Activated naive CD8-positive, alpha-beta T cell treated with anti-CD3 and anti-CD28 coated beads for 36 hours (primary cell): Measurements from ENCODE around the gene DCHS2. TPM values are rescaled to one million over a fixed set of nuclear protein-coding genes. Genes with fewer than 3 reads are reported as not detected.
A peak's percentile ranks its signal among the peaks of the same experiment; 100 is the strongest.

ENCODE experiments used
- DNase-seq: peaks from one replicate; pipeline ENCODE4 v3.0.0; 2021
- H3K27ac Mint-ChIP-seq: one replicate; pipeline ENCODE4 v1.8.0; 2022; ENCODE audit warnings: mild to moderate bottlenecking, moderate library complexity, mixed read lengths
- H3K27me3 Mint-ChIP-seq: one replicate; pipeline ENCODE4 v1.8.0; 2022; ENCODE audit warnings: mild to moderate bottlenecking, mixed read lengths
- H3K36me3 Mint-ChIP-seq: one replicate; pipeline ENCODE4 v1.8.0; 2021; ENCODE audit warnings: mild to moderate bottlenecking, mixed read lengths
- H3K4me1 Mint-ChIP-seq: one replicate; pipeline ENCODE4 v1.8.0; 2021; ENCODE audit warnings: mixed read lengths
- H3K4me3 Mint-ChIP-seq: one replicate; pipeline ENCODE4 v1.8.0; 2022; ENCODE audit warnings: mild to moderate bottlenecking, moderate library complexity, mixed read lengths
- H3K9me3 Mint-ChIP-seq: one replicate; pipeline ENCODE4 v1.8.0; 2022; ENCODE audit warnings: mixed read lengths
- total RNA-seq, 2 experiments: library from RNA; stranded (reverse); gene quantifications; one replicate each; pipeline ENCODE4 v1.2.3, GENCODE V29; 2021

The DCHS2 gene
- total RNA-seq, 2 experiments from 2014 or later: not detected

DNA sequence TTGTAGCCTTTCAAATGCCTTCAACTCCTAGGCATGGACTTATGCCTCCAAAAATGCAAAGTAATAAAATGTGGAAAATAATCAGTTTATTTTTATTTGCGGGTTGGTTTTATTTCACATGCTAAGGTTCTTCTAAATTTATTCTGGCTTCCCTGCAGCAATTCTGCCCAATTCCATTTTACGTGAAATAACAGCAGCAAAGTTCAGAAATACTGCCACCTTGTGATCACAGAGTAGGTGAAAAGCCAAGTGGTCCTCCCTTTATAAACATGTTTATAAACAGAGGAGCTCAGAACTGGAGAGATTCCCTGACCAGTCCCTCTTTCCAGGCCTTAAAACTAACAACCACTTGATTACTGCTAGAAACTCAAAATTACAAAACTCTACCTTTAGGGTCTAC, 14.7 kb upstream of the DCHS2 start:
- peaks cover 56% of the 10 kb centered on the region for H3K27me3 Mint-ChIP-seq

DNA sequence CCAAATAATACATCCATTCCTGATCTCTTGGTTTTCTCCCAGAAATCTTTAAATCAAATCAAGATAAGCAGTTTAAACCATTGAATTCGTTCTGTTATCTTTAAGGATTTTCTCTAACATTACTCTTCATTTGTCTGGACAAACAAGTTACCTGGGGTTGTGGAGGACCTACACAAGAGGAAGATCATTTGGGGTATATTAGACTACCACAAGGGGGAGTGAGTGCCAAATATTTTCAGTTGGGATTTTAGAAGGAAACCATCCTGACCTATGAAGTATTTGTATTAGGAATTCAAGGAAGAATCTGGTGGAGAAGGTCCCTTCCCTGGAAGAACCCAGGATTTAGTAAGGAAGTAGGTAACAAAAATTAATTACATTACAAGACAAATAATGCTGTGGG, 12.0 kb upstream of the DCHS2 start:
- H3K27me3 Mint-ChIP-seq: peaks cover 59% of the 10 kb centered on the region
- H3K4me3 Mint-ChIP-seq: no peak overlapping the region
- no peaks in the 10 kb centered on the region for H3K36me3 Mint-ChIP-seq
- DNase-seq: no peak
- H3K27ac Mint-ChIP-seq: no peak overlapping the region
- no peaks in the 10 kb centered on the region for H3K9me3 Mint-ChIP-seq
- no peaks in the 10 kb centered on the region for H3K4me1 Mint-ChIP-seq

More for the DNA sequence above, 14.7 kb upstream of the DCHS2 start:
- Mint-ChIP-seq H3K9me3 (no peaks in the 10 kb centered on the region), H3K4me1 (no peaks in the 10 kb centered on the region), H3K27ac (no peak overlapping the region), H3K4me3 (no peak overlapping the region), H3K36me3 (no peaks in the 10 kb centered on the region)
- no peak for DNase-seq

DNA sequence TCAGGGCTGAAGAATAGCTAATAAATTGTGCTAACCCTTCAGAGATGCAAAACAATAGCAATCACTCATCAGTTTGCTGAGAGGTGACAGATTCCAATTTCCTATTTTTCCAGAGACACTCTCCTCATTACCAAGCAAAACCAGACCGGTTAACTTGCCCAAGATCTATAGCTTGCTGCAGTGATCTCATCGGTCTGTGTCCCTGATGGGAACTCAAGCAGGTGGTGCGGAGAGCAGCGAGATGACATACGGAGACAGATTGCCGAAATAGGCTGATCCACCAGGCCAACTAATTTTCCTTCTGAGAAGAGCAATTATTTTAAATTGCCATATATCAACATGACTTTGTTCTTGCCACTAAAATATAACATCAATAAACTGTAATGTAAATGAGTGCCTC, 10.5 kb upstream of the DCHS2 start:
- Mint-ChIP-seq H3K4me1 (no peaks in the 10 kb centered on the region), H3K36me3 (no peaks in the 10 kb centered on the region), H3K4me3 (no peak overlapping the region), H3K27me3 (peaks cover 58% of the 10 kb centered on the region), H3K27ac (no peak overlapping the region), H3K9me3 (no peaks in the 10 kb centered on the region)
- no peak for DNase-seq

DNA sequence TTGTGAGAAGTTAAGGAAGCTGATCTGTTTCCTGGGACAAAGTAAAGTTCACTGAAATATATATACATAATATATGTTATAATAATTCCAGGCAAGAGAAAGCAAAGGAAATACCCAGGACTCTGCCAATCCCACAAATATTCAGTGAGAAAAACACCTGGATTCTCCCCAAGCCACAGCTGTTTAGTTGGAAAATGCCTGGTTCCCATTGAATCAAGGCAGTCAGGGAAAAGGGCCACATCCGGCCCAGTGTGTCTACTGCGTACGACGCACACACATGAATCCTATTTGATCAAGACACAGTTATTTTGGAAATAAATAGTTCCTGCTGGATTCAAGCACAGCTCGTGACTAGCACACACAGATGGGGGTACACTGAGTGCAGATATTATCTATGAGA, 6.3 kb upstream of the DCHS2 start:
- Mint-ChIP-seq H3K36me3 (no peaks in the 10 kb centered on the region), H3K27me3 (peaks cover 55% of the 10 kb centered on the region), H3K9me3 (no peaks in the 10 kb centered on the region), H3K4me1 (no peaks in the 10 kb centered on the region), H3K4me3 (no peak overlapping the region), H3K27ac (no peak overlapping the region)
- no peak for DNase-seq

DNA sequence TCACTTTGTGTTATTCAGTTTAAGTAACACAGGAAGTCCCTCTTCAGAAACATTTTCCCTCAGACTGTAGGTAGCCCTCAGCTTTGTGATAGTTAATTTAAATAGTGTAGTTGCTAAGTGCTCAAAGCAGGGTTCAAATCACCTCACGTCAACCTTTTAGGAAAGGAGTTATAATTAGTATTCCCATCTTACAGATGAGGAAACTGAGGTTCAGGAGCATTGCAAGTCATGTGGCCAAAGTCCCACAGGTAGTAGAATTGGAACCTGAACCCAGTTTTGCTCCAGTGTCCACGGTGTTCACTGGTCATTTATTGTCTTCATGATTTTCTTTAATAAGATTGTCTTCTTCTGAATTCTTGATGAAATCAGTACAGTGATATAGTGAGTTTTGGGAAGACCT, 4.3 kb upstream of the DCHS2 start:
- Mint-ChIP-seq H3K36me3 (no peaks in the 10 kb centered on the region), H3K4me1 (peaks cover 5% of the 10 kb centered on the region), H3K27me3 (peaks cover 68% of the 10 kb centered on the region), H3K4me3 (no peak overlapping the region), H3K9me3 (no peaks in the 10 kb centered on the region), H3K27ac (no peak overlapping the region)
- no peak for DNase-seq

DNA sequence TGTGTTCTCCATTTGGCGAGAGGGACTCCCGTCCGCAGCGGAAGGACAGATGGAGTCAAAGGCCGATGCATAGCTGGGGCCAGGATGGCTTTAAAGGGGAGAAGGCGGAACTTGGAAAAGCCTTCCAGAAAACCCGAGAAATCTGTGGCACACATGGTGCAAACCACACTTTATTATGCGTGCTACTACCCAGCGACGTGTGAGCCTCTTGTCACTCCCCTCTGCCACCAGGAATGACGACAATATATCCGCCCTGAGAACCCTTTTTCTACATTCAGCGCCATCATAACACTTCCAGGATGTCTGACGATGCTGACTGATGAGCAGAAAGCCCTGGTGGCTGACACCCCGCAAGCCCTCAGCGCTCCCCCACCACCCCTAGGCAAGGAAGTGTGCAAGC, 689 bp upstream of the DCHS2 start:
- H3K27me3 Mint-ChIP-seq: peaks cover 85% of the 10 kb centered on the region
- H3K36me3 Mint-ChIP-seq: no peaks in the 10 kb centered on the region
- no peak for DNase-seq
- H3K4me3 Mint-ChIP-seq: peak overlapping the region; percentile 32
- peaks cover 7% of the 10 kb centered on the region for H3K4me1 Mint-ChIP-seq
- H3K27ac Mint-ChIP-seq: no peak overlapping the region
- H3K9me3 Mint-ChIP-seq: no peaks in the 10 kb centered on the region

DNA sequence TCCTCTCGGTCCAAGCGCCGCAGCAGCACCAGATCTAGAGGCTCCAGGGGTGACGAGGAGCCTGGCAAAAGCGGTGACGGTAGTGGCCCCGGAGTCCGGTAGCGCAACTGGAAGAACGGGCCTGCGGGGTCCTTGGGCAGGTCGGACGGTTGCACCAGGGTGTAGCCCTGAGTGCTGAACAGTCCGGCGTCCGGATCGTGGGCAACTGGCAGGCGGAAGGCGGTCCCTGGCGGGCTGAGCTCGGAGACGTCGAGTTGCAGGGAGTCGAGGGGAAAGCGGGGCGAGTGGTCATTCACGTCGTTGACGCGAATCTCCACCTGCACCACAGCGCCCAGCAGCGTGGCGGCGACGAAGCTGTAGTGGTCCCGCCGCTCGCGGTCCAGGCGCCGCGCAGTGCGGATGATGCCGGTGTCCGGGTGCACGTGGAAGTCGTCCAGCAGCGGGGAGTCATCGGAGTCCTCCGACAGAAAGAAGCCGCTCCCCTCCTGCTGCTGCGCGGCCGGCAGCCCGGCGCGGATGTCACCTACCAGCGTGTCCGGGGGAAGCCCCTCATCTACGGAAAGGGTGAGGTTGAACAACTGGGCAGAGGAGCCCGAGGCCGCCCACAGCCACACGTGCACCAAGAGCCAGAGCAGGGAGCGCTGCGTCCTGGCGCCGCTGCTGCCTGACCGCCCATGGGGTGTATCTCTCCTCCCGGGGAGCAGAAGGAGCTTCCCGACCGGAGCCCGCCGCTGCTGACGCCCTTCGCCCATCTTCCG, 837 bp downstream of the DCHS2 start:
- H3K9me3 Mint-ChIP-seq: no peaks in the 10 kb centered on the region
- H3K4me3 Mint-ChIP-seq: peak overlapping the region; percentile 62
- peak; percentile 35 for DNase-seq
- no peak overlapping the region for H3K27ac Mint-ChIP-seq
- peaks cover 7% of the 10 kb centered on the region for H3K4me1 Mint-ChIP-seq
- H3K27me3 Mint-ChIP-seq: peaks cover 78% of the 10 kb centered on the region
- no peaks in the 10 kb centered on the region for H3K36me3 Mint-ChIP-seq

DNA sequence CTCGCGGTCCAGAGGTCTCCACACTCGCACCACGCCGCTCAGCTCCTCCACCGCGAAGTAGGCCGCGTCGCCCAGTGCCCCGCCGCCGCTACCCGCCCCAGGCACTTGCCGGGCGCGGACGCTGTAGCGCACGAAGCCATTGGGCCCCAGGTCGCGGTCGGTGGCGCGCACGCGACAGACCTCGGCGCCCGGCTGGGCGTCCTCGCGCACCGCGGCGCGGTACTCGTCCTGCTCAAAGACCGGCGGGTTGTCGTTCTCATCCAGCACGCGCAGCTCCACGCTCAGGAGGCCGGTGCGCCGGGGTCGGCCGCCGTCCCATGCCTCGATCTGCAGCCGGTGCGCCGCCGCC, 1.4 kb downstream of the DCHS2 start:
- Mint-ChIP-seq H3K9me3 (no peaks in the 10 kb centered on the region), H3K4me1 (peaks cover 7% of the 10 kb centered on the region), H3K27ac (no peak overlapping the region), H3K27me3 (peaks cover 76% of the 10 kb centered on the region), H3K4me3 (peak overlapping the region; percentile 44), H3K36me3 (no peaks in the 10 kb centered on the region)
- peak; percentile 17 for DNase-seq

DNA sequence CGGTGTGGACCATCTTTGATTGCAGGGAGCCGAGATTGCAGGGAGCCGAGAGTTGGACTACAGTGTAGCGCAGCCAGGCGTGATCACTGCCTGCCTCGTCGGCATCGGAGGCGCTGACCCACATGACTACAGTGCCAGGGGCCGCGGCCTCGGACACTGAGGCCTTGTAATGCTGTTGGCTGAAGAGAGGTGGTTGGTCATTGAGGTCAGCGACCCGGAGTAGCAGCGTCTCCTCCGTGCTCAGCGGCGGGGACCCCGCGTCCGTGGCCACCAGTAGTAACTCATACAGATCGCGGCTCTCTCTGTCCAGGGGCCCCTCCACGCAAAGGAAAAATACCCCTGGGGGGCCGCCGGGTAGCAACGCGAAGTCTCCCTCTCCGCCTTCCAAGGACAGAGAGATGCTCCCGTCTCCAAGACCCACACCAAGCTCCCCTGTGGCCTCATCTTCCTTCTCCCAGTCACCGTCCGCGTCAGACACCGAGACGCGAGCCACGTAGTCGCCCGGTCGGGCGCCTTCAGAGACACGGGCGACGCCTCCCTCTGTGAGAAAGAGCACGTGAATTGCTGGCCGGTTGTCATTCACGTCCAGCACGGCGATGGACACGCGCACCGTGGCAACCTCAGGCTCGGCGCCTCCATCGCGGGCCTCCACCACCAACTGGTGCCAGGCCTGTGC, 1.9 kb downstream of the DCHS2 start:
- Mint-ChIP-seq H3K9me3 (no peaks in the 10 kb centered on the region), H3K4me3 (no peak overlapping the region), H3K27me3 (peaks cover 76% of the 10 kb centered on the region), H3K36me3 (no peaks in the 10 kb centered on the region), H3K4me1 (peaks cover 7% of the 10 kb centered on the region), H3K27ac (no peak overlapping the region)
- no peak for DNase-seq

DNA sequence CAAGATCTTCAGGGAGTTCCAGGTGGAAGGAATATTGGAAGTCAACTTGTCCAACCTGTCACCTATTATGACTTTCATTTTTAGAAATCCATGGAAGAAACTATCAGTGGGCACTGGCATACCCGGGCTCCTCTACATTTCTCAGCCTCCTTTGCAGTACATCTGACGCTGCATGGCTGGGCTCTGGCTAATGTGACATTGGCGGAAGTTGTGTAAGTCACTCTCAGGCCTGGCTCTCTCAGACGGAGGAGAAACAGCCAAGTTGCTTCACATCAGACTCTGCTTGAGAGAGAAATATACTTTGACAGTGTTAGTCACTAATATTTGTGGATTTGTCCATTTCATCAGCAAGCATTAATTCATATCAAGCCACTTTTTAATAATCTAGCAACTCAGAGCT, 4.5 kb downstream of the DCHS2 start:
- DNase-seq: no peak
- Mint-ChIP-seq H3K4me1 (peaks cover 7% of the 10 kb centered on the region), H3K9me3 (no peaks in the 10 kb centered on the region), H3K36me3 (no peaks in the 10 kb centered on the region), H3K27ac (no peak overlapping the region), H3K27me3 (peaks cover 52% of the 10 kb centered on the region), H3K4me3 (no peak overlapping the region)

DNA sequence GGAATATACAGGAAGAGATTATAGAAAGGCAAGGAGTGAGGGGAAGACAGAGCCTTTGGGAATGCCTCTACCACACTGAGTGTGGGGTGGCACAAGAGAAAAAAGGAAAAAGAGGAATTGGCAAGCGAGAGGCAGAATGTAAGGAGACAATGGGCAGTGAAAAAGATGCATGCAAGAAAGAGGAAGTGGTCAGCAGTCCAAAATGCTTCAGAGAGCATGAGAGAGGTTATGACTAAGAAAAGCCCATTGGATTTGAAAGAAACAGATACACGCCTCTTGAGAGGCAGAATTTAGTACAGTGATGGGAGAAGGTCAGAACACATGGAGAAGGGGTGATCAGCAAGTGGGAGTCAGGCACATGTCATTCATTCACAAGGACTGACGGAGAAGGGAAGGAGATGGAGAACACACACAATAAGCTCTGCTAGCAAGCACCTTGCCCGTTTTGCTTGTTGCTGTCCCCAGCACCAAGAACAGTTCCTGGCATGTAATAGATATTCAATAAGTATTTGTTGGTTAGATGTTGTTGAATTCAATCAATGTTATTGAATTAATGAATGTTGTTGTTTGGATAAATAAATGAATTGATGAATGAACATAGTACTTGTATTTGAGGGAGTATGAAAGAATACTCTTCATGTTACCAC, 6.3 kb downstream of the DCHS2 start:
- Mint-ChIP-seq H3K36me3 (no peaks in the 10 kb centered on the region), H3K4me3 (no peak overlapping the region), H3K4me1 (no peaks in the 10 kb centered on the region), H3K27me3 (peaks cover 33% of the 10 kb centered on the region), H3K27ac (no peak overlapping the region), H3K9me3 (no peaks in the 10 kb centered on the region)
- no peak for DNase-seq

DNA sequence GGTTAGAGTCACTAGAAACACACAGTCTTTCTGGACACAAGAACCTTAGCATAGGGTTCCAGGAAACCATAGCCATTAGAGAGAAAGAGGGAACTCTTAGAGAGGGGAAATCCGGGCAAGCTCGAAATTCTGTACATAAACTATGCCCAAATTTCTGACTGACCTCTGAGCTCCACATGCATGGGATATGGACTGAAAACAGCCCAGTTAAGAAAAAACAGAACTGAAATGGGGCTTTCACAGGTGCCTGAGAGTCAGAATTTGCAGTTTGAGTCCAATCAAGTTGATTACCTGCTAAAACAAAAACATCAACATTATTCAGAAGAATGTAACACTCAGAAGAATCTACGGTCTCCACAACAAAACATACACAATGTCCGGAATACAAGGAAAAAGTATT, 13.1 kb downstream of the DCHS2 start:
- H3K4me3 Mint-ChIP-seq: no peak overlapping the region
- peaks cover 13% of the 10 kb centered on the region for H3K27me3 Mint-ChIP-seq
- no peaks in the 10 kb centered on the region for H3K4me1 Mint-ChIP-seq
- no peak for DNase-seq
- no peaks in the 10 kb centered on the region for H3K9me3 Mint-ChIP-seq
- H3K27ac Mint-ChIP-seq: no peak overlapping the region
- H3K36me3 Mint-ChIP-seq: no peaks in the 10 kb centered on the region

DNA sequence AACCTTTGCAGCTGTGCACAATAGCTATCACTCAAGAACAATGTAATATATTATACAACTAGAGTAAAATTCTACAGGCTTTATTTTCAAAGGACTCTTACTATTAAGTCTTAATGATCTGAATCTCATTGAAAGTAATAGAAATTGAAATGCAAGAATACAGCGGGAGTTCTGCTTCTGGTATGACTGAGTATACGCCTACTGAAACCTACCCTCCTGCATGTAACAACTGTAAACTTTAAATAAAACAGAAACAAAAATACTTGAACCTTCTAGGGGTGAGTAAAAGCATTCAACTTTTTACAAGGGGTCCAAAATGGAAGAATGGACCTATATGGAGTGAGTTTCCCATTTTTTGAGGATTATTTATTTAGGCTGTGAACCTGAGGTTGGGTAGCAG, 13.5 kb downstream of the DCHS2 start:
- Mint-ChIP-seq H3K4me3 (no peak overlapping the region), H3K4me1 (no peaks in the 10 kb centered on the region), H3K9me3 (no peaks in the 10 kb centered on the region), H3K27me3 (peaks cover 16% of the 10 kb centered on the region), H3K27ac (no peak overlapping the region), H3K36me3 (no peaks in the 10 kb centered on the region)
- DNase-seq: no peak

DNA sequence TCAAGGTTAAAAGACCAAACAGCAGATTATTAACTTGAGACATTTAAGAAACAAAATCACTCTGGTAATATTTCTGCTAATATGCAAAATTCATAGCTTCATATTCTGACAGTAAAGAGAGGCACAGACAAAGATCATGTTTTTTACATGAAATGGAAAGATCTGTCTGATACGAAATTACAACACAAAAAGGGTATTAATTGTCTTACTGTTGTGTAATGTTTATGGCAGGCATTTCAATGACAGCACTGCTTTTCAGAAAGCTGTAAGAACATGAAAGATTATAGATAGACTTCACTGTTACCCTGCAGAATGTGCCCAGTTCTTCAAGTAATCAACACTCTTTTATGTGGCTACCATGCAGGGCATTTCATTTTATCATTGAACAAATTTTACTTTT, 15.4 kb downstream of the DCHS2 start:
- Mint-ChIP-seq H3K4me3 (no peak overlapping the region), H3K9me3 (no peaks in the 10 kb centered on the region), H3K36me3 (no peaks in the 10 kb centered on the region), H3K27me3 (peaks cover 18% of the 10 kb centered on the region), H3K27ac (no peak overlapping the region), H3K4me1 (no peaks in the 10 kb centered on the region)
- no peak for DNase-seq

DNA sequence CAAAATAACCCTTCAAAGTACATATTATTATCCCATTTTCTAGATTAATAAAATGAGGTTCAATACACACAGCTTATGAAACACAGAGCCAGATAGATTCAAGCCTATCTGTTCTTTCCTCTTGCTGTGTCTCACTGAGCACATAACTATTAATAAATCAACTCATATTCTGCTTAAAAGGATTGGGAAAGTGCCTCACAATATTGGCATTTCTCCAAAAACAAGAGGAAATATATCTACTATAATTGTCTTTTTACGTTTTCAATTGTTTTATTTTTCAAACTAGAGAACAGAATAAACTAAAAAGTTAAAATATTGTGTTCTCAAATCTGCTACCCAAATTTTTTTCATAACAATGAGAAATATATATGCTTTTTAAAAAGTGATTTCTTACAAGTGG, 15.8 kb downstream of the DCHS2 start:
- DNase-seq: no peak
- no peak overlapping the region for H3K4me3 Mint-ChIP-seq
- H3K27ac Mint-ChIP-seq: no peak overlapping the region
- no peaks in the 10 kb centered on the region for H3K9me3 Mint-ChIP-seq
- H3K4me1 Mint-ChIP-seq: no peaks in the 10 kb centered on the region
- peaks cover 22% of the 10 kb centered on the region for H3K27me3 Mint-ChIP-seq
- H3K36me3 Mint-ChIP-seq: no peaks in the 10 kb centered on the region

DNA sequence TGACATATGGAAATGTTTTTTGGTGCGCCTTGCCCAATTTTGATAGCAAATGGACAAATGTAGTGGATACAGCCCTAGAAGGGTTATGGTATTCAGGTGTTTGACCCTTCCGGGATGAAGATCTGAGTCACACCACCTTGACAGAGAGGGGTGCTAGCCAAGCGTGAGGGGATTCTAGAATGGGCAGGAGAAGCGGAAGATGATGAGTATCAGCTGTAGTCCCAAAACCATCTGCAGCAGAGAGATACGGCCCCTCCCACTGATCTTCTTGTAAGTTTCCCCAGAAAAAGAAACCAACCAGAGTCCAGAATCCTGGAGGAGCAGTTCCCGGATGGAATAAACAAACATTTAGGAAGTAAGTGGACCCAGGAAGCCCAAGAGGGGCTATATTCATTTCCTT, 18.1 kb downstream of the DCHS2 start:
- Mint-ChIP-seq H3K36me3 (no peaks in the 10 kb centered on the region), H3K9me3 (no peaks in the 10 kb centered on the region), H3K4me3 (no peak overlapping the region), H3K27me3 (peaks cover 27% of the 10 kb centered on the region), H3K4me1 (no peaks in the 10 kb centered on the region), H3K27ac (no peak overlapping the region)
- no peak for DNase-seq
